Fibroblast of lung (primary cell): ENCODE results near the gene TBC1D22A. TPM values are rescaled to one million over a fixed set of nuclear protein-coding genes. Genes with fewer than 3 reads are reported as not detected.

Experiments
- DNase-seq, 2 donors: peaks; one replicate each; pipeline versions ENCODE4 v3.0.0 to v3.0.0-alpha.2; 2010; ENCODE audit warnings: low read depth in 2 of 2
- H2AFZ ChIP-seq: 2 replicates; pipeline ENCODE4 v1.5.1; 2012; ENCODE audit warnings: low read length, control low read depth, inconsistent platforms
- H3K27ac ChIP-seq: 2 replicates; pipeline ENCODE4 v1.5.1; 2011; ENCODE audit warnings: low read length, control low read depth; ENCODE audit not compliant: insufficient read depth
- H3K27me3 ChIP-seq: 2 replicates; pipeline ENCODE4 v1.5.1; 2011; ENCODE audit warnings: mild to moderate bottlenecking, low read length; ENCODE audit not compliant: control insufficient read depth, insufficient read depth
- H3K36me3 ChIP-seq: 2 replicates; pipeline ENCODE4 v1.5.1; 2011; ENCODE audit warnings: low read length; ENCODE audit not compliant: control insufficient read depth, insufficient read depth
- H3K4me1 ChIP-seq: 2 replicates; pipeline ENCODE4 v1.5.1; 2011; ENCODE audit warnings: low read length; ENCODE audit not compliant: control insufficient read depth, insufficient read depth; ENCODE audit errors: extremely low read depth
- H3K4me2 ChIP-seq: 2 replicates; pipeline ENCODE4 v1.5.1; 2011; ENCODE audit warnings: low read length, control low read depth; ENCODE audit not compliant: insufficient read depth; ENCODE audit errors: extremely low read depth
- H3K4me3 ChIP-seq, 4 experiments: fragments of 200-600 bp in 1 of 4; sonication (generic) in 1 of 4; replicated peaks in 1 of 4; 2 replicates each; pipeline ENCODE4 v1.5.1; 2011 to 2016; ENCODE audit warnings: low read length in 4 of 4, low read depth in 3 of 4, mild to moderate bottlenecking in 3 of 4, control low read depth in 2 of 4, inconsistent platforms in 1 of 4, mixed read lengths in 1 of 4; ENCODE audit not compliant: insufficient read depth in 1 of 4; ENCODE audit errors: control extremely low read depth in 1 of 4
- H3K79me2 ChIP-seq: 2 replicates; pipeline ENCODE4 v1.5.1; 2012; ENCODE audit warnings: mild to moderate bottlenecking, low read length, inconsistent platforms; ENCODE audit not compliant: control insufficient read depth, insufficient read depth
- H3K9ac ChIP-seq: 2 replicates; pipeline ENCODE4 v1.5.1; 2011; ENCODE audit warnings: mild to moderate bottlenecking, low read length, control low read depth; ENCODE audit not compliant: insufficient read depth
- H3K9me3 ChIP-seq: 2 replicates; pipeline ENCODE4 v1.5.1; 2012; ENCODE audit warnings: low read depth, low read length; ENCODE audit not compliant: control insufficient read depth, insufficient read depth
- H4K20me1 ChIP-seq: 2 replicates; pipeline ENCODE4 v1.5.1; 2011; ENCODE audit warnings: low read length; ENCODE audit not compliant: control insufficient read depth, insufficient read depth; ENCODE audit errors: extremely low read depth
- CTCF ChIP-seq, 2 donors: IDR thresholded peaks in 1 of 2; conservative IDR thresholded peaks in 1 of 2; 1 replicate in 1 of 2; 2 replicates in 1 of 2; pipeline ENCODE4 v1.5.1; 2011 to 2012; ENCODE audit warnings: low read length in 2 of 2, control low read depth in 1 of 2, inconsistent platforms in 1 of 2, low read depth in 1 of 2, mild to moderate bottlenecking in 1 of 2
- EZH2 ChIP-seq: IDR thresholded peaks from 2 replicates; pipeline ENCODE4 v1.5.1; 2012; ENCODE audit warnings: low read length, control low read depth, mild to moderate bottlenecking; ENCODE audit errors: missing control alignments
- polyA plus RNA-seq, 2 donors: library from polyadenylated mRNA; depleted of rRNA in 1 of 2; stranded (reverse) in 1 of 2; unstranded in 1 of 2; fragments of >200 nt; gene quantifications; 2 replicates each; pipeline ENCODE4 v1.2.1, GENCODE V29; 2011 to 2012; ENCODE audit warnings: missing spikeins in 1 of 2
- total RNA-seq: library from RNA; depleted of rRNA; stranded (reverse); fragments of >200 nt; gene quantifications from 2 replicates; pipeline ENCODE4 v1.2.1, GENCODE V29; 2014

Gene TBC1D22A
- total and polyA plus RNA-seq, 2 donors (not counting 1 experiment from before 2014, with no cell fraction given), result 11.6 to 17.6 TPM

- TF ChIP-seq CTCF (conservative IDR thresholded peaks at IDR 0.05 in 1 of 2, IDR thresholded peaks at IDR 0.05 in 1 of 2; ENCODE audit: low read depth in 1 of 2, low read length in 2 of 2) (no peak), EZH2 (no peak)
Measured at GRCh38 chr22:46895753-46896152, 133.3 kb downstream of the TBC1D22A start.

GRCh38 chr22:46896166-46896565 is 133.7 kb downstream of the TBC1D22A start:
- no peak overlapping the region for H3K27ac ChIP-seq
- H3K4me1 ChIP-seq, result peaks cover 4% of the 10 kb centered on the region
- no peak for DNase-seq
- H3K36me3 ChIP-seq, result peaks cover 2% of the 10 kb centered on the region
- no peak overlapping the region for H3K4me2 ChIP-seq
- TF ChIP-seq EZH2, result no peak
- TF ChIP-seq CTCF (conservative IDR thresholded peaks at IDR 0.05 in 1 of 2, IDR thresholded peaks at IDR 0.05 in 1 of 2; ENCODE audit: low read depth in 1 of 2, low read length in 2 of 2), result no peak
- H3K27me3 ChIP-seq, result no peaks in the 10 kb centered on the region
- no peaks in the 10 kb centered on the region for H3K9me3 ChIP-seq
- H2AFZ ChIP-seq, result no peak overlapping the region
- no peaks in the 10 kb centered on the region for H3K79me2 ChIP-seq
- H3K4me3 ChIP-seq, result no peak overlapping the region
- H3K9ac ChIP-seq, result no peak overlapping the region
- no peaks in the 10 kb centered on the region for H4K20me1 ChIP-seq

More at GRCh38 chr22:46895753-46896152, 133.3 kb downstream of the TBC1D22A start:
- peaks cover 4% of the 10 kb centered on the region for H3K4me1 ChIP-seq
- no peak overlapping the region for H2AFZ ChIP-seq
- H3K9me3 ChIP-seq, result no peaks in the 10 kb centered on the region
- H3K27me3 ChIP-seq, result no peaks in the 10 kb centered on the region
- H3K4me3 ChIP-seq, result no peak overlapping the region
- no peak for DNase-seq
- no peak overlapping the region for H3K9ac ChIP-seq
- peaks cover 2% of the 10 kb centered on the region for H3K36me3 ChIP-seq
- H3K79me2 ChIP-seq, result no peaks in the 10 kb centered on the region
- H3K27ac ChIP-seq, result no peak overlapping the region
- no peaks in the 10 kb centered on the region for H4K20me1 ChIP-seq
- no peak overlapping the region for H3K4me2 ChIP-seq

DNA sequence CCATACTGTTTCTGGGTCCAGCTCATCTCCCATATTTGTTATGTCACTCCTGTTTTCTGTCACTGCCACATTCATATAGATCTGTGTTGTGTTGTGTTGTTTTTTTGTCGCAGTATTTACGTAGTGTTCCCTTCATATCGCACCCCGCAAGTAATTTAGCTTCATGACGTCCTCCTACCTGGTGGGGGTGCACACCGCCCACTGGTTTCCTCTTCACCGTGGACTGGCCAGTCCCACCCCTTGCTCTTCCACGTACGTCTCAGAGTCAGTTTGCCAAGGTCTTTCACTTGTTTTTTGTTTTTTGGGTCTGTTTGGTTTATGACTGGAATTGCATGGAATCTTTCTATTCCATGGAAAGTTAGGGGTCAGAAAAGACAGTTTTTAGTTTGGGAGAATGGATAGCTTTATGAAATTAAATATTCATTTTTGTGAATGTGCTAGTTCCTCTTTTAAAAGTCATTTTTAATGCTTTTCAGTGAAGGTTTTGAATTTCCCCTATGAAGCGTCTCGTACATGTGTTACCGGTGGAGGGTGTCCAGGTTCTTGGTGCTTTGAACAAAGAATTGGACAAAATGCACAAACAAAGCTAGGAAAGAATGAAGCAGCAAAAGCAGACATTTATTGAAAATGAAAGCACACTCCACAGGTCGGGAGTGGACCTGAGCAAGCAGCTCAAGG is 134.3 kb downstream of the TBC1D22A start:
- Histone ChIP-seq H3K4me3 (no peak overlapping the region), H3K4me1 (peaks cover 4% of the 10 kb centered on the region), H3K27me3 (no peaks in the 10 kb centered on the region), H3K9me3 (no peaks in the 10 kb centered on the region), H2AFZ (no peak overlapping the region), H3K27ac (no peak overlapping the region), H3K79me2 (no peaks in the 10 kb centered on the region), H4K20me1 (no peaks in the 10 kb centered on the region), H3K4me2 (no peak overlapping the region), H3K36me3 (peaks cover 2% of the 10 kb centered on the region), H3K9ac (no peak overlapping the region)
- TF ChIP-seq CTCF (conservative IDR thresholded peaks at IDR 0.05 in 1 of 2, IDR thresholded peaks at IDR 0.05 in 1 of 2; ENCODE audit: low read depth in 1 of 2, low read length in 2 of 2) (no peak), EZH2 (no peak)
- DNase-seq, result no peak
